K562 (cell line): Measurements from ENCODE around the gene ATP5PO. TPM values are rescaled to one million over a fixed set of nuclear protein-coding genes. Genes with fewer than 3 reads are reported as not detected.
A peak's percentile ranks its signal among the peaks of the same experiment; 100 is the strongest.

Source experiments
- ATAC-seq: fragments of 200-7000 bp; cut with Tn5 transposase; 3 replicates; pipeline ENCODE4 v1.9.1; 2020; ENCODE audit warnings: moderate library complexity
- BruUV-seq: library from RNA; stranded (reverse); fragments of 400-500 nt; replicated peaks from 2 replicates; lab custom pipeline; 2021; lab: Mats Ljungman, UMichigan
- CTCF ChIA-PET: fragments of 300-600 bp; formaldehyde crosslinking; extraction: SDS; loops from one replicate; lab custom pipeline; 2021; ENCODE audit warnings: low intra/inter-chr PET ratio; lab: Yijun Ruan, JAX
- POLR2A ChIA-PET: fragments of 300-600, 350-650 bp; sonication (Branson Sonifier 250); formaldehyde crosslinking; extraction: SDS; loops from one replicate; lab custom pipeline; 2021; ENCODE audit warnings: antibody characterized with exemption, inconsistent platforms; lab: Yijun Ruan, JAX
- DNase-seq, 4 experiments: peaks; one replicate each; pipeline versions ENCODE4 v3.0.0 to v3.0.0-alpha.2; 2011 to 2018; ENCODE audit warnings: low spot score in 3 of 4, mixed read lengths in 3 of 4; ENCODE audit errors: extremely low read depth in 1 of 4
- FAIRE-seq: peaks from 2 replicates; lab custom pipeline; 2011; peaks lifted over from hg19 to GRCh38; lab: Jason Lieb, UNC
- H2AFZ ChIP-seq: 2 replicates; pipeline ENCODE4 v1.6.0; 2011; ENCODE audit warnings: low read depth, low read length, control low read depth, inconsistent platforms
- H3K27ac ChIP-seq: fragments of 200-600 bp; 3 replicates; pipeline ENCODE4 v1.8.0; 2011; ENCODE audit warnings: low read depth, mild to moderate bottlenecking, control low read depth, inconsistent platforms, low read length, moderate library complexity, mixed read lengths; ENCODE audit errors: extremely low read depth
- H3K27me3 ChIP-seq, 2 experiments: fragments of 300-600 bp in 1 of 2; 2 replicates in 1 of 2; 3 replicates in 1 of 2; pipeline versions ENCODE4 v1.6.0 to v1.8.0; 2011; ENCODE audit warnings: inconsistent platforms in 2 of 2, low read length in 2 of 2, mild to moderate bottlenecking in 1 of 2, mixed read lengths in 1 of 2, moderate library complexity in 1 of 2; ENCODE audit not compliant: control insufficient read depth in 2 of 2, insufficient read depth in 2 of 2
- H3K36me3 ChIP-seq: fragments of 300-600 bp; 3 replicates; pipeline ENCODE4 v1.8.0; 2011; ENCODE audit warnings: mild to moderate bottlenecking, low read length, inconsistent platforms; ENCODE audit not compliant: control insufficient read depth, insufficient read depth
- H3K4me1 ChIP-seq, 2 experiments: fragments of 200-600 bp in 1 of 2; replicated peaks in 1 of 2; 2 replicates in 1 of 2; 3 replicates in 1 of 2; pipeline versions ENCODE4 v1.5.1 to v1.8.0; 2011; ENCODE audit warnings: inconsistent platforms in 2 of 2, low read length in 2 of 2, mild to moderate bottlenecking in 1 of 2, mixed read lengths in 1 of 2, moderate library complexity in 1 of 2; ENCODE audit not compliant: control insufficient read depth in 2 of 2, insufficient read depth in 2 of 2
- H3K4me2 ChIP-seq: 2 replicates; pipeline ENCODE4 v1.6.1; 2011; ENCODE audit warnings: low read length, control low read depth, inconsistent platforms, mixed read lengths; ENCODE audit not compliant: insufficient read depth
- H3K4me3 ChIP-seq: fragments of 200-600 bp; sonication (generic), shearing (Covaris generic); 2 replicates; pipeline ENCODE4 v1.5.1; 2016; ENCODE audit warnings: control low read depth, inconsistent platforms
- H3K79me2 ChIP-seq: fragments of 200-600 bp; 3 replicates; pipeline ENCODE4 v1.8.0; 2011; ENCODE audit warnings: low read length, inconsistent platforms; ENCODE audit not compliant: control insufficient read depth, insufficient read depth
- H3K9ac ChIP-seq, 2 experiments: 2 replicates each; pipeline versions ENCODE4 v1.6.0 to v1.6.1; 2011; ENCODE audit warnings: low read depth in 2 of 2, low read length in 2 of 2, control low read depth in 1 of 2, inconsistent platforms in 1 of 2, mild to moderate bottlenecking in 1 of 2, mixed read lengths in 1 of 2; ENCODE audit not compliant: insufficient read depth in 1 of 2
- H3K9me1 ChIP-seq: one replicate; pipeline ENCODE4 v1.6.0; 2011; ENCODE audit warnings: inconsistent platforms, mild to moderate bottlenecking, low read length, moderate library complexity; ENCODE audit not compliant: control insufficient read depth, insufficient read depth
- H3K9me3 ChIP-seq: replicated peaks from 2 replicates; pipeline ENCODE4 v1.5.1; 2011; ENCODE audit warnings: low read depth, low read length, inconsistent platforms; ENCODE audit not compliant: control insufficient read depth, insufficient read depth
- H4K20me1 ChIP-seq: replicated peaks from 2 replicates; pipeline ENCODE4 v1.6.1; 2011; ENCODE audit warnings: low read length, inconsistent platforms, mixed read lengths; ENCODE audit not compliant: control insufficient read depth, insufficient read depth
- BCOR ChIP-seq: fragments of 450-650 bp; IDR thresholded peaks from 2 replicates; pipeline ENCODE4 v1.6.1; 2016
- C11orf30 ChIP-seq: fragments of 450-650 bp; IDR thresholded peaks from 2 replicates; pipeline ENCODE4 v1.6.1; 2016; ENCODE audit warnings: low read depth, mild to moderate bottlenecking
- GABPB2 ChIP-seq: fragments of 250-450 bp; sonication (Bioruptor Pico); conservative IDR thresholded peaks from 2 replicates; pipeline ENCODE4 v1.5.1; 2021; ENCODE audit warnings: mild to moderate bottlenecking
- HDAC3 ChIP-seq: fragments of 450-650 bp; IDR thresholded peaks from 2 replicates; pipeline ENCODE4 v1.6.1; 2018; ENCODE audit warnings: borderline replicate concordance, mild to moderate bottlenecking, moderate library complexity; ENCODE audit not compliant: partially characterized antibody
- HLTF ChIP-seq: fragments of 450-650 bp; IDR thresholded peaks from 2 replicates; pipeline ENCODE4 v1.6.1; 2016
- HNRNPH1 ChIP-seq: fragments of 200-400 bp; formaldehyde crosslinking; optimal IDR thresholded peaks from 2 replicates; pipeline ENCODE3; 2017; ENCODE audit warnings: low read depth, mild to moderate bottlenecking, low read length, moderate library complexity
- NFATC3 ChIP-seq: fragments of 450-650 bp; IDR thresholded peaks from 2 replicates; pipeline ENCODE4 v1.6.1; 2017; ENCODE audit warnings: mild to moderate bottlenecking
- POLR2B ChIP-seq: fragments of 450-650 bp; IDR thresholded peaks from 2 replicates; pipeline ENCODE4 v1.6.1; 2018; ENCODE audit warnings: low read depth; ENCODE audit not compliant: partially characterized antibody
- RBM25 ChIP-seq: fragments of 200-400 bp; formaldehyde crosslinking; IDR thresholded peaks from 2 replicates; pipeline ENCODE4 v1.6.1; 2018; ENCODE audit warnings: low read length, low read depth, moderate library complexity; ENCODE audit not compliant: severe bottlenecking
- RNF2 ChIP-seq: sonication (generic); IDR thresholded peaks from 2 replicates; pipeline ENCODE4 v1.6.1; 2016
- SMARCA4 ChIP-seq: fragments of 450-650 bp; IDR thresholded peaks from 2 replicates; pipeline ENCODE4 v1.6.1; 2016
- TRIM28 ChIP-seq: fragments of 450-650 bp; IDR thresholded peaks from 2 replicates; pipeline ENCODE4 v1.6.1; 2017
- ZNF253 ChIP-seq: fragments of 250-450 bp; sonication (Bioruptor Pico); conservative IDR thresholded peaks from 2 replicates; pipeline ENCODE4 v1.6.1; 2021; ENCODE audit warnings: mild to moderate bottlenecking
- WGBS: fragments of 100-300 bp; shearing (Covaris generic); methylation state at CpG from one replicate; pipeline ENCODE4 v1.1.6; 2016; ENCODE audit warnings: low coverage, mixed read lengths; ENCODE audit not compliant: insufficient coverage; ENCODE audit errors: missing lambda C conversion rate; 5-methylcytosine and 5-hydroxymethylcytosine counted together
- in situ Hi-C: fragments of 300-500 bp; cut with MboI; formaldehyde crosslinking; loops from 4 replicates; pipeline ENCODE4 v1.15.0; 2018; ENCODE audit warnings: inconsistent platforms, mixed read lengths
- intact Hi-C: fragments of 100-400 bp; cut with micrococcal nuclease; formaldehyde crosslinking; loops from 2 replicates; pipeline ENCODE4 v1.14.2; 2022
- polyA plus RNA-seq, 8 experiments: library from polyadenylated mRNA; depleted of rRNA in 4 of 8; stranded (reverse) in 5 of 8; unstranded in 3 of 8; fragments of >200 nt; fragmentation: Nextera tagmentation in 2 of 8; fragmentation: Illumina TruSeq in 1 of 8; extraction: Ambion mirVana in 2 of 8; extraction: Trizol in 1 of 8; gene quantifications; 2 replicates each; pipeline versions ENCODE4 v1.2.1 to v1.2.3, GENCODE V29; 2011 to 2014; ENCODE audit warnings: inconsistent platforms in 1 of 8, missing spikeins in 1 of 8
- total RNA-seq, 7 experiments: library from RNA; depleted of rRNA in 6 of 7; stranded (reverse); fragments of >200 nt in 6 of 7; fragmentation: Illumina TruSeq in 2 of 7; extraction: Trizol in 2 of 7; gene quantifications; 2 replicates each; pipeline versions ENCODE4 v1.2.1 to v1.2.3, GENCODE V29; 2011 to 2021; ENCODE audit warnings: low replicate concordance in 1 of 7
- TF ChIP-seq, protein P1 (sequence below): fragments of 250-450 bp; sonication (Bioruptor Pico); IDR thresholded peaks from 2 replicates; pipeline ENCODE4 v1.8.0; 2022; ENCODE audit warnings: inconsistent platforms, mild to moderate bottlenecking, moderate library complexity, borderline replicate concordance
- TF ChIP-seq, protein P2 (sequence below): sonication (generic); formaldehyde crosslinking; IDR thresholded peaks from 2 replicates; pipeline ENCODE4 v1.8.0; 2022; ENCODE audit warnings: mild to moderate bottlenecking, low read depth, missing genetic modification reagents
- TF ChIP-seq, protein P3 (sequence below), 3 experiments: IDR thresholded peaks in 2 of 3; conservative IDR thresholded peaks in 1 of 3; 2 replicates each; pipeline ENCODE4 v1.5.1; 2011 to 2012; ENCODE audit warnings: low read length in 3 of 3, mild to moderate bottlenecking in 3 of 3, control low read depth in 2 of 3, improper control_type of control experiment in 1 of 3, inconsistent platforms in 1 of 3, low read depth in 1 of 3, mixed read lengths in 1 of 3, moderate library complexity in 1 of 3; ENCODE audit not compliant: insufficient read depth in 2 of 3

Gene ATP5PO
- total and polyA plus RNA-seq, 9 of the 15 experiments (the other 6 are each of a cell fraction or from before 2014, with no cell fraction given), result 367 to 2,722 (median 808) TPM

- no peak for TF ChIP-seq GABPB2
These were observed 30.2 kb upstream of the ATP5PO start (continued) for GRCh38 chr21:33945652-33946270.

DNA sequence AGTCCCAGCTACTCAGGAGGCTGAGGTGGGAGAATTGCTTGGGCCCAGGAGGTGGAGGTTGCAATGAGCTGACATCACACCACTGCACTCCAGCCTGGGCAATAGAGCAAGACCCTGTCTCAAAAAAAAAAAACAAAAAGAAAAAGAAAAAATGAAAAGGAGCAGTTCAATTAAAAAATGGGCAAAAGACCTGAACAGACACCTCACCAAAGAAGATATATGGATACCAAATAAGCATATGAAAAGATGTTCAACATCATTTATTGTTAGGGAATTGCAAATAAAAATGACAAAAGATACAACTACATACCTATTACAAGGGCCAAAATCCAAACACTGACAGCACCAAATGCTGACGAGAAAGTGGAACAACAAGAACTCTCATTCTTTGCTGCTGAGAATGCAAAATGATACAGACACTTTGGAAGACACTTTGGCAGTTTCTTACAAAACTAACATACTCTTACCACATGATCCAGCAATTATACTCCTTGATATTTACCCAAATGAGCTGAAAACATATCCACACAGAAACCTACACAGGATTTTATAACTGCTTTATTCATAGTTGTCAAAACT is 28.7 kb upstream of the ATP5PO start:
- Histone ChIP-seq H3K4me2 (no peak overlapping the region), H4K20me1 (no peaks in the 10 kb centered on the region), H3K4me3 (no peak overlapping the region), H3K36me3 (no peaks in the 10 kb centered on the region), H3K27me3 (no peaks in the 10 kb centered on the region), H3K9me1 (no peaks in the 10 kb centered on the region), H3K27ac (no peak overlapping the region), H3K9me3 (no peaks in the 10 kb centered on the region), H3K79me2 (no peaks in the 10 kb centered on the region), H2AFZ (peak overlapping the region; percentile 22; the same call in 1 of the 2 replicates), H3K9ac (no peak overlapping the region), H3K4me1 (peaks cover 17 to 32% of the 10 kb centered on the region in 2 experiments)
- DNase-seq (no peak), ATAC-seq (no peak), FAIRE-seq (no peak)
- intact Hi-C loops, result no loop called here
- POLR2A ChIA-PET, result interaction anchor here (0.9 to 1.9 kb wide), 2 partner anchors 9 to 10 kb away, joined by 3 to 4 read pairs; no protein-coding TSS in a partner anchor
- CTCF ChIA-PET, result no interaction called here
- no TSS peak for BruUV-seq
- 89% methylated on average over 1 of the region's 1 CpG for WGBS
- in situ Hi-C loops, result no loop called here
- TF ChIP-seq, protein P1, sequence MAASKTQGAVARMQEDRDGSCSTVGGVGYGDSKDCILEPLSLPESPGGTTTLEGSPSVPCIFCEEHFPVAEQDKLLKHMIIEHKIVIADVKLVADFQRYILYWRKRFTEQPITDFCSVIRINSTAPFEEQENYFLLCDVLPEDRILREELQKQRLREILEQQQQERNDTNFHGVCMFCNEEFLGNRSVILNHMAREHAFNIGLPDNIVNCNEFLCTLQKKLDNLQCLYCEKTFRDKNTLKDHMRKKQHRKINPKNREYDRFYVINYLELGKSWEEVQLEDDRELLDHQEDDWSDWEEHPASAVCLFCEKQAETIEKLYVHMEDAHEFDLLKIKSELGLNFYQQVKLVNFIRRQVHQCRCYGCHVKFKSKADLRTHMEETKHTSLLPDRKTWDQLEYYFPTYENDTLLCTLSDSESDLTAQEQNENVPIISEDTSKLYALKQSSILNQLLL (CRISPR knock-in tag), result no peak
- TF ChIP-seq, protein P2, sequence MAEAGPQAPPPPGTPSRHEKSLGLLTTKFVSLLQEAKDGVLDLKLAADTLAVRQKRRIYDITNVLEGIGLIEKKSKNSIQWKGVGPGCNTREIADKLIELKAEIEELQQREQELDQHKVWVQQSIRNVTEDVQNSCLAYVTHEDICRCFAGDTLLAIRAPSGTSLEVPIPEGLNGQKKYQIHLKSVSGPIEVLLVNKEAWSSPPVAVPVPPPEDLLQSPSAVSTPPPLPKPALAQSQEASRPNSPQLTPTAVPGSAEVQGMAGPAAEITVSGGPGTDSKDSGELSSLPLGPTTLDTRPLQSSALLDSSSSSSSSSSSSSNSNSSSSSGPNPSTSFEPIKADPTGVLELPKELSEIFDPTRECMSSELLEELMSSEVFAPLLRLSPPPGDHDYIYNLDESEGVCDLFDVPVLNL (CRISPR knock-in tag), result no peak
- TF ChIP-seq HLTF, result 0 out of 2 replicates have a peak, but pooled peaks have one; percentile 37
- TF ChIP-seq TRIM28, result peak; percentile 76; the same call in 1 of the 2 replicates
- TF ChIP-seq HDAC3, result no peak
- no peak for TF ChIP-seq POLR2B
- TF ChIP-seq RNF2, result no peak
- TF ChIP-seq NFATC3, result no peak
- TF ChIP-seq SMARCA4, result no peak
- TF ChIP-seq, protein P3, sequence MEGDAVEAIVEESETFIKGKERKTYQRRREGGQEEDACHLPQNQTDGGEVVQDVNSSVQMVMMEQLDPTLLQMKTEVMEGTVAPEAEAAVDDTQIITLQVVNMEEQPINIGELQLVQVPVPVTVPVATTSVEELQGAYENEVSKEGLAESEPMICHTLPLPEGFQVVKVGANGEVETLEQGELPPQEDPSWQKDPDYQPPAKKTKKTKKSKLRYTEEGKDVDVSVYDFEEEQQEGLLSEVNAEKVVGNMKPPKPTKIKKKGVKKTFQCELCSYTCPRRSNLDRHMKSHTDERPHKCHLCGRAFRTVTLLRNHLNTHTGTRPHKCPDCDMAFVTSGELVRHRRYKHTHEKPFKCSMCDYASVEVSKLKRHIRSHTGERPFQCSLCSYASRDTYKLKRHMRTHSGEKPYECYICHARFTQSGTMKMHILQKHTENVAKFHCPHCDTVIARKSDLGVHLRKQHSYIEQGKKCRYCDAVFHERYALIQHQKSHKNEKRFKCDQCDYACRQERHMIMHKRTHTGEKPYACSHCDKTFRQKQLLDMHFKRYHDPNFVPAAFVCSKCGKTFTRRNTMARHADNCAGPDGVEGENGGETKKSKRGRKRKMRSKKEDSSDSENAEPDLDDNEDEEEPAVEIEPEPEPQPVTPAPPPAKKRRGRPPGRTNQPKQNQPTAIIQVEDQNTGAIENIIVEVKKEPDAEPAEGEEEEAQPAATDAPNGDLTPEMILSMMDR (IDR thresholded peaks at IDR 0.05 in 2 of 3, conservative IDR thresholded peaks at IDR 0.05 in 1 of 3; ENCODE audit: insufficient read depth in 2 of 3, low read depth in 1 of 3, low read length in 3 of 3), result no peak
- TF ChIP-seq RBM25, result peak; percentile 13
- no peak for TF ChIP-seq HNRNPH1
- TF ChIP-seq BCOR, result peak; percentile 49; the same call in 1 of the 2 replicates
- TF ChIP-seq C11orf30, result no peak
- no peak for TF ChIP-seq ZNF253 (CRISPR knock-in tag)
